Gastroesophageal sphincter (tissue), 3 donors: Measurements from ENCODE around the gene CD86.

ENCODE experiments used
- CTCF ChIP-seq, 4 experiments: fragments of 200-600 bp in 2 of 4; fragments of 450-650 bp in 2 of 4; sonication (generic) in 1 of 4; IDR thresholded peaks; one replicate each; pipeline ENCODE4 v1.5.1; 2017 to 2019; ENCODE audit warnings: antibody characterized with exemption in 4 of 4, mild to moderate bottlenecking in 2 of 4, moderate library complexity in 2 of 4
- EP300 ChIP-seq: sonication (generic); formaldehyde crosslinking; IDR thresholded peaks from one replicate; pipeline ENCODE4 v1.6.1; 2017; ENCODE audit warnings: antibody characterized with exemption, mild to moderate bottlenecking

GRCh38 chr3:122123850-122124249, 68.7 kb downstream of the CD86 start:
- TF ChIP-seq CTCF (IDR thresholded peaks at IDR 0.05) (no peak), EP300 (no peak)
